Measurements from ENCODE around the gene CLIP1. TPM values are rescaled to one million over a fixed set of nuclear protein-coding genes. Genes with fewer than 3 reads are reported as not detected.
"Not testable (repeated sequence)": the region's sequence is repeated elsewhere in the genome, so short reads cannot be mapped to it uniquely, and the experiment has no call there.

CLIP1 gene
- polyA plus RNA-seq, 3 donors: 6.7 to 50.9 (median 12.9) TPM

DNA sequence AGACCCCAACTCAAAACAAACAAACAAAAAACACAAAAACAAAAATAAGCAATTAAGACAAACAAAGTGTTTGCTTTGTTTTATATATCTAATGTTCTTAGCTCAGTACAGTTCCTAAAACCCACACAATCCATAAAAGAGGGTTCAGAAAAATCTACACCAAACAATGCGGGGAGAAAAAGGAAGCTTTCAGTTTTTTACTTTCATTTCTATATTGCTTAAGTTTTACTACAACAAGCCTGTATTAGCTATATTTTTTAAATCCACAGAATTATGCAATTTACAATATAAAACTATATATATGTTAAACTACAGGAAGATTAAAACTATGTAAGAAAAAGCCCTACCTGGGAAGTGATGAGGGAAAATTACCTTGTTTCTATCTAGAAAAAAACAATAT is 41.4 kb downstream of the CLIP1 start:
- peaks cover 22% of the 10 kb centered on the region for H3K4me1 Mint-ChIP-seq
- Histone ChIP-seq H3K36me3 (replicated peaks in 1 of 2; ENCODE audit: control insufficient read depth in 1 of 2, insufficient read depth in 2 of 2, low read length in 2 of 2) (peaks cover 33 to 39% of the 10 kb centered on the region in 2 donors), H3K9ac (ENCODE audit: insufficient read depth, low read length, poor library complexity, severe bottlenecking) (peak overlapping the region; percentile 27), H3K4me1 (ENCODE audit: control insufficient read depth in 1 of 2, insufficient read depth in 2 of 2, low read length in 2 of 2) (peaks cover 10 to 17% of the 10 kb centered on the region in 2 donors), H3K4me3 (replicated peaks in 1 of 3; ENCODE audit: low read depth in 2 of 3, low read length in 3 of 3) (peak overlapping the region in 1 of 3 experiments; percentile 46), H3K4me2 (replicated peaks; ENCODE audit: extremely low read depth, low read length, poor library complexity, severe bottlenecking) (peak overlapping the region; percentile 48), H3K79me2 (ENCODE audit: insufficient read depth, low read length) (peaks cover 45% of the 10 kb centered on the region), H3K27ac (ENCODE audit: low read depth in 1 of 2, low read length in 2 of 2) (peak overlapping the region; percentile 14 to 83), H3K9me3 (replicated peaks in 1 of 2; ENCODE audit: control insufficient read depth in 1 of 2, insufficient read depth in 1 of 2, low read length in 2 of 2) (no peaks in the 10 kb centered on the region), H4K20me1 (ENCODE audit: insufficient read depth, low read length) (peaks cover 46% of the 10 kb centered on the region), H2AFZ (ENCODE audit: insufficient read depth, low read depth, low read length, poor library complexity, severe bottlenecking) (peak overlapping the region; percentile 42), H3K27me3 (ENCODE audit: control insufficient read depth in 2 of 2, insufficient read depth in 2 of 2, low read length in 2 of 2) (no peaks in the 10 kb centered on the region)
- H3K27ac Mint-ChIP-seq: peak overlapping the region; percentile 49 to 89 (median 82)
- TF ChIP-seq, protein P1, sequence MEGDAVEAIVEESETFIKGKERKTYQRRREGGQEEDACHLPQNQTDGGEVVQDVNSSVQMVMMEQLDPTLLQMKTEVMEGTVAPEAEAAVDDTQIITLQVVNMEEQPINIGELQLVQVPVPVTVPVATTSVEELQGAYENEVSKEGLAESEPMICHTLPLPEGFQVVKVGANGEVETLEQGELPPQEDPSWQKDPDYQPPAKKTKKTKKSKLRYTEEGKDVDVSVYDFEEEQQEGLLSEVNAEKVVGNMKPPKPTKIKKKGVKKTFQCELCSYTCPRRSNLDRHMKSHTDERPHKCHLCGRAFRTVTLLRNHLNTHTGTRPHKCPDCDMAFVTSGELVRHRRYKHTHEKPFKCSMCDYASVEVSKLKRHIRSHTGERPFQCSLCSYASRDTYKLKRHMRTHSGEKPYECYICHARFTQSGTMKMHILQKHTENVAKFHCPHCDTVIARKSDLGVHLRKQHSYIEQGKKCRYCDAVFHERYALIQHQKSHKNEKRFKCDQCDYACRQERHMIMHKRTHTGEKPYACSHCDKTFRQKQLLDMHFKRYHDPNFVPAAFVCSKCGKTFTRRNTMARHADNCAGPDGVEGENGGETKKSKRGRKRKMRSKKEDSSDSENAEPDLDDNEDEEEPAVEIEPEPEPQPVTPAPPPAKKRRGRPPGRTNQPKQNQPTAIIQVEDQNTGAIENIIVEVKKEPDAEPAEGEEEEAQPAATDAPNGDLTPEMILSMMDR (IDR thresholded peaks at IDR 0.05): no peak
- intact Hi-C loops (cut with micrococcal nuclease): no loop called here
- H3K4me3 Mint-ChIP-seq: peak overlapping the region; percentile 43 to 51
- peaks cover 0 to 2% (median 0%) of the 10 kb centered on the region in 3 donors for H3K27me3 Mint-ChIP-seq (ENCODE audit: low read depth in 3 of 3)
- peaks cover 0 to 2% (median 0%) of the 10 kb centered on the region in 7 donors for H3K9me3 Mint-ChIP-seq
- DNase-seq: peak in 1 of 3 donors; percentile 10
- WGBS (ENCODE audit: insufficient coverage): no CpG with 5 or more reads among the region's 1 CpG
- H3K36me3 Mint-ChIP-seq: peaks cover 40 to 67% of the 10 kb centered on the region in 2 donors

DNA sequence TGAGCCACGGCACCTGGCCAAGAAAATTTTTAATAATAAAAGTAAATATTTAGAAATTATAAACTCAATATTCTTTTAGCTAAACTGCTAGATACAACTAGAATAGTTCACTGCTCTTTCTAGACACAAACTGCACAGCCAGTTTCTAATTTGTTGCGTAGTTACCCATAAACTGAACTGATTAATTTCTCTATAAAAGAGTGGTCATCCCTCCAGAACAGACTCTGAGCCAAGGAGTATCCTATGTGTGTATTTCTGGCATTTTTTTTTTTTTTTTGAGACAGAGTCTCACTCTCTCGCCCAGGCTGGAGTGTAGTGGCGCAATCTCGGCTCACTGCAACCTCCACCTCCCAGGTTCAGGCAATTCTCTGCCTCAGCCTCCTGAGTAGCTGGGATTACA is 45.7 kb downstream of the CLIP1 start:
- H3K9me3 Mint-ChIP-seq; intact Hi-C loops (cut with micrococcal nuclease); H3K27ac ChIP-seq (ENCODE audit: low read depth in 1 of 2, low read length in 2 of 2); H3K9me3 ChIP-seq (replicated peaks in 1 of 2; ENCODE audit: control insufficient read depth in 1 of 2, insufficient read depth in 1 of 2, low read length in 2 of 2); H2AFZ ChIP-seq (ENCODE audit: insufficient read depth, low read depth, low read length, poor library complexity, severe bottlenecking); H3K4me3 ChIP-seq (replicated peaks in 1 of 3; ENCODE audit: low read depth in 2 of 3, low read length in 3 of 3); H3K4me2 ChIP-seq (replicated peaks; ENCODE audit: extremely low read depth, low read length, poor library complexity, severe bottlenecking); H3K9ac ChIP-seq (ENCODE audit: insufficient read depth, low read length, poor library complexity, severe bottlenecking); DNase-seq; H3K27me3 ChIP-seq (ENCODE audit: control insufficient read depth in 2 of 2, insufficient read depth in 2 of 2, low read length in 2 of 2); H3K27ac Mint-ChIP-seq; H3K4me3 Mint-ChIP-seq; H3K27me3 Mint-ChIP-seq (ENCODE audit: low read depth in 3 of 3): not testable (repeated sequence)
- peaks cover 15% of the 10 kb centered on the region for H3K4me1 Mint-ChIP-seq
- Histone ChIP-seq H3K36me3 (replicated peaks in 1 of 2; ENCODE audit: control insufficient read depth in 1 of 2, insufficient read depth in 2 of 2, low read length in 2 of 2) (peaks cover 52 to 74% of the 10 kb centered on the region in 2 donors), H3K79me2 (ENCODE audit: insufficient read depth, low read length) (peaks cover 23% of the 10 kb centered on the region), H4K20me1 (ENCODE audit: insufficient read depth, low read length) (peaks cover 43% of the 10 kb centered on the region), H3K4me1 (ENCODE audit: control insufficient read depth in 1 of 2, insufficient read depth in 2 of 2, low read length in 2 of 2) (peaks cover 9 to 15% of the 10 kb centered on the region in 2 donors)
- WGBS (ENCODE audit: insufficient coverage): no CpG with 5 or more reads among the region's 5 CpGs
- peaks cover 53 to 77% of the 10 kb centered on the region in 2 donors for H3K36me3 Mint-ChIP-seq
